Hepatocyte (in vitro differentiated cells): Measurements from ENCODE around the gene TPBGL. TPM values are rescaled to one million over a fixed set of nuclear protein-coding genes. Genes with fewer than 3 reads are reported as not detected.

ENCODE experiments used
- DNase-seq: peaks from one replicate; pipeline ENCODE4 v3.0.0-alpha.2; 2016; ENCODE audit warnings: low spot score
- H2AFZ ChIP-seq: fragments of 200-600 bp; sonication (generic); 2 replicates; pipeline ENCODE4 v1.6.0; 2016; ENCODE audit warnings: antibody characterized with exemption, mild to moderate bottlenecking
- H3K27ac ChIP-seq: fragments of 200-600 bp; sonication (generic); 2 replicates; pipeline ENCODE4 v1.5.1; 2016; ENCODE audit warnings: mild to moderate bottlenecking
- H3K27me3 ChIP-seq: fragments of 200-600 bp; sonication (generic); 2 replicates; pipeline ENCODE4 v1.6.1; 2016
- H3K36me3 ChIP-seq: fragments of 200-600 bp; sonication (generic); replicated peaks from 2 replicates; pipeline ENCODE4 v1.5.1; 2016; ENCODE audit warnings: low read depth; ENCODE audit not compliant: insufficient read depth
- H3K4me1 ChIP-seq: fragments of 200-600 bp; sonication (generic); 2 replicates; pipeline ENCODE4 v1.5.1; 2016; ENCODE audit warnings: mild to moderate bottlenecking, moderate library complexity; ENCODE audit not compliant: insufficient read depth
- H3K4me2 ChIP-seq: fragments of 200-600 bp; sonication (generic); 2 replicates; pipeline ENCODE4 v1.6.0; 2016
- H3K4me3 ChIP-seq: fragments of 200-600 bp; sonication (generic); 2 replicates; pipeline ENCODE4 v1.5.1; 2016; ENCODE audit warnings: mild to moderate bottlenecking
- H3K79me2 ChIP-seq: fragments of 200-600 bp; sonication (generic); 2 replicates; pipeline ENCODE4 v1.6.0; 2017; ENCODE audit warnings: mild to moderate bottlenecking
- H3K9me2 ChIP-seq: fragments of 200-600 bp; sonication (generic); replicated peaks from 2 replicates; pipeline ENCODE4 v1.6.0; 2017; ENCODE audit warnings: mild to moderate bottlenecking; ENCODE audit not compliant: insufficient read depth
- H3K9me3 ChIP-seq: fragments of 200-600 bp; sonication (generic); 2 replicates; pipeline ENCODE4 v1.5.1; 2016; ENCODE audit warnings: low read depth, mild to moderate bottlenecking
- H4K20me1 ChIP-seq: fragments of 200-600 bp; sonication (generic); 2 replicates; pipeline ENCODE4 v1.6.0; 2016; ENCODE audit warnings: mild to moderate bottlenecking; ENCODE audit not compliant: insufficient read depth, poor library complexity, severe bottlenecking
- CTCF ChIP-seq: fragments of 200-600 bp; sonication (generic); IDR thresholded peaks from 2 replicates; pipeline ENCODE4 v1.5.1; 2016; ENCODE audit warnings: antibody characterized with exemption, mild to moderate bottlenecking; ENCODE audit not compliant: poor library complexity
- EZH2 ChIP-seq: fragments of 200-600 bp; sonication (generic); IDR thresholded peaks from 2 replicates; pipeline ENCODE4 v1.6.1; 2016; ENCODE audit warnings: antibody characterized with exemption, mild to moderate bottlenecking, borderline replicate concordance
- EZH2phosphoT487 ChIP-seq: fragments of 200-600 bp; sonication (generic); IDR thresholded peaks from one replicate; pipeline ENCODE4 v1.6.1; 2018; ENCODE audit warnings: antibody characterized with exemption, mild to moderate bottlenecking, low read depth, moderate library complexity; ENCODE audit not compliant: unreplicated experiment, severe bottlenecking
- WGBS: methylation state at CpG from one replicate; pipeline ENCODE4 v1.1.6; 2016; ENCODE audit warnings: low lambda C conversion rate; ENCODE audit errors: missing lambda C conversion rate; 5-methylcytosine and 5-hydroxymethylcytosine counted together
- polyA plus RNA-seq: library from polyadenylated mRNA; unstranded; fragments of >200 nt; fragmentation: Nextera tagmentation; extraction: Ambion mirVana; gene quantifications from 2 replicates; pipeline ENCODE4 v1.2.1, GENCODE V29; 2016
- total RNA-seq: library from RNA; depleted of rRNA; stranded (reverse); fragments of >200 nt; gene quantifications from 2 replicates; pipeline ENCODE4 v1.2.3, GENCODE V29; 2014

The TPBGL gene
- total and polyA plus RNA-seq, 2 experiments from 2014 or later = 0.12 TPM; not detected in 1

GRCh38 chr11:75277991-75278790, 37.6 kb downstream of the TPBGL start:
- no peak for TF ChIP-seq EZH2phosphoT487
- no peak for TF ChIP-seq EZH2
- TF ChIP-seq CTCF = no peak
- H3K36me3 ChIP-seq = no peaks in the 10 kb centered on the region

GRCh38 chr11:75279273-75279672, 38.7 kb downstream of the TPBGL start:
- no peaks in the 10 kb centered on the region for H3K79me2 ChIP-seq
- no peaks in the 10 kb centered on the region for H4K20me1 ChIP-seq
- H2AFZ ChIP-seq = no peak overlapping the region
- no peak for DNase-seq
- no peak overlapping the region for H3K27ac ChIP-seq
- no peaks in the 10 kb centered on the region for H3K9me3 ChIP-seq
- H3K27me3 ChIP-seq = no peaks in the 10 kb centered on the region
- no peak overlapping the region for H3K4me3 ChIP-seq
- no peaks in the 10 kb centered on the region for H3K9me2 ChIP-seq
- 63% methylated on average over 5 of the region's 5 CpGs for WGBS
- TF ChIP-seq EZH2phosphoT487 = no peak
- no peak for TF ChIP-seq CTCF
- no peak overlapping the region for H3K4me2 ChIP-seq
- no peaks in the 10 kb centered on the region for H3K36me3 ChIP-seq
- no peaks in the 10 kb centered on the region for H3K4me1 ChIP-seq

More at GRCh38 chr11:75277991-75278790, 37.6 kb downstream of the TPBGL start:
- Histone ChIP-seq H3K27me3 (no peaks in the 10 kb centered on the region), H4K20me1 (no peaks in the 10 kb centered on the region), H3K9me3 (no peaks in the 10 kb centered on the region), H2AFZ (no peak overlapping the region), H3K9me2 (no peaks in the 10 kb centered on the region), H3K27ac (no peak overlapping the region), H3K79me2 (no peaks in the 10 kb centered on the region), H3K4me1 (no peaks in the 10 kb centered on the region), H3K4me3 (no peak overlapping the region), H3K4me2 (no peak overlapping the region)
- WGBS = 87% methylated on average over 13 of the region's 13 CpGs
- no peak for DNase-seq

- H4K20me1 ChIP-seq = no peaks in the 10 kb centered on the region
- H3K4me3 ChIP-seq = no peak overlapping the region
- no peak for TF ChIP-seq EZH2phosphoT487
- TF ChIP-seq CTCF = peak; percentile 86
- TF ChIP-seq EZH2 = no peak
- H3K9me2 ChIP-seq = no peaks in the 10 kb centered on the region
- WGBS = 41% methylated on average over 9 of the region's 9 CpGs
- no peaks in the 10 kb centered on the region for H3K9me3 ChIP-seq
- H3K27me3 ChIP-seq = no peaks in the 10 kb centered on the region
- DNase-seq = peak; percentile 88
- no peak overlapping the region for H3K4me2 ChIP-seq
- no peak overlapping the region for H2AFZ ChIP-seq
- peak overlapping the region; percentile 56 for H3K27ac ChIP-seq
- no peaks in the 10 kb centered on the region for H3K4me1 ChIP-seq
- H3K36me3 ChIP-seq = no peaks in the 10 kb centered on the region
- no peaks in the 10 kb centered on the region for H3K79me2 ChIP-seq
Observed at GRCh38 chr11:75280227-75280701, 39.7 kb downstream of the TPBGL start.
